Keratinocyte (primary cell): ENCODE measurements around the gene HOMER1. TPM values are rescaled to one million over a fixed set of nuclear protein-coding genes. Genes with fewer than 3 reads are reported as not detected.

Source experiments
- DNase-seq: peaks from one replicate; pipeline ENCODE4 v3.0.0-alpha.2; 2011; ENCODE audit warnings: low read depth, missing footprints, low spot score
- FAIRE-seq: peaks from 2 replicates; lab custom pipeline; 2011; peaks lifted over from hg19 to GRCh38; lab: Jason Lieb, UNC
- H2AFZ ChIP-seq: 2 replicates; pipeline ENCODE4 v1.6.0; 2012; ENCODE audit warnings: low read length, control low read depth, inconsistent platforms; ENCODE audit not compliant: control insufficient read depth
- H3K27ac ChIP-seq: 2 replicates; pipeline ENCODE4 v1.5.1; 2011; ENCODE audit warnings: low read length; ENCODE audit not compliant: control insufficient read depth, insufficient read depth
- H3K27me3 ChIP-seq: 3 replicates; pipeline ENCODE4 v1.6.0; 2011; ENCODE audit warnings: low read length; ENCODE audit not compliant: control insufficient read depth, insufficient read depth; ENCODE audit errors: extremely low read depth
- H3K36me3 ChIP-seq, 2 experiments: 2 replicates in 1 of 2; 3 replicates in 1 of 2; pipeline ENCODE4 v1.5.1; 2011; ENCODE audit warnings: low read length in 2 of 2, mild to moderate bottlenecking in 1 of 2; ENCODE audit not compliant: control insufficient read depth in 2 of 2, insufficient read depth in 2 of 2; ENCODE audit errors: extremely low read depth in 1 of 2
- H3K4me1 ChIP-seq: 3 replicates; pipeline ENCODE4 v1.5.1; 2011; ENCODE audit warnings: low read length; ENCODE audit not compliant: control insufficient read depth, insufficient read depth; ENCODE audit errors: extremely low read depth
- H3K4me2 ChIP-seq: 3 replicates; pipeline ENCODE4 v1.6.0; 2011; ENCODE audit warnings: low read depth, low read length; ENCODE audit not compliant: control insufficient read depth, insufficient read depth; ENCODE audit errors: extremely low read depth
- H3K4me3 ChIP-seq, 3 experiments: fragments of 200-600 bp in 1 of 3; sonication (generic) in 1 of 3; 2 replicates in 2 of 3; 3 replicates in 1 of 3; pipeline ENCODE4 v1.5.1; 2011 to 2016; ENCODE audit warnings: low read length in 3 of 3, mild to moderate bottlenecking in 3 of 3, control low read depth in 2 of 3, inconsistent platforms in 1 of 3, low read depth in 1 of 3, mixed read lengths in 1 of 3, mixed run types in 1 of 3, moderate library complexity in 1 of 3; ENCODE audit not compliant: control insufficient read depth in 2 of 3, insufficient read depth in 2 of 3; ENCODE audit errors: extremely low read depth in 1 of 3
- H3K79me2 ChIP-seq: 2 replicates; pipeline ENCODE4 v1.6.0; 2012; ENCODE audit warnings: low read length; ENCODE audit not compliant: control insufficient read depth, insufficient read depth
- H3K9ac ChIP-seq: 3 replicates; pipeline ENCODE4 v1.6.0; 2011; ENCODE audit warnings: low read length; ENCODE audit not compliant: control insufficient read depth, insufficient read depth; ENCODE audit errors: extremely low read depth
- H3K9me1 ChIP-seq: 3 replicates; pipeline ENCODE4 v1.6.0; 2011; ENCODE audit warnings: low read length; ENCODE audit not compliant: control insufficient read depth, insufficient read depth; ENCODE audit errors: extremely low read depth
- H3K9me3 ChIP-seq: 2 replicates; pipeline ENCODE4 v1.5.1; 2012; ENCODE audit warnings: low read depth, low read length; ENCODE audit not compliant: control insufficient read depth
- H4K20me1 ChIP-seq: 3 replicates; pipeline ENCODE4 v1.6.0; 2011; ENCODE audit warnings: low read length; ENCODE audit not compliant: control insufficient read depth, insufficient read depth; ENCODE audit errors: extremely low read depth
- EZH2 ChIP-seq: IDR thresholded peaks from one replicate; pipeline ENCODE4 v1.6.1; 2012; ENCODE audit warnings: inconsistent platforms, mild to moderate bottlenecking, low read length, moderate library complexity
- dilution Hi-C: fragments of 300-500 bp; cut with MboI; formaldehyde crosslinking; loops from one replicate; pipeline ENCODE4 v1.7.0; 2020; ENCODE audit warnings: low sequenced_read_pairs; ENCODE audit not compliant: extremely low pct_ligation_motif_present
- polyA plus RNA-seq, 5 experiments: library from polyadenylated mRNA; depleted of rRNA in 3 of 5; stranded (reverse) in 3 of 5; stranded (forward) in 1 of 5; unstranded in 1 of 5; fragments of >200 nt; gene quantifications; 1 replicate in 1 of 5; 2 replicates in 3 of 5; 3 replicates in 1 of 5; pipeline versions ENCODE4 v1.2.1 to v1.2.3, GENCODE V29; 2011 to 2012; ENCODE audit warnings: missing spikeins in 2 of 5, low read depth in 1 of 5, low replicate concordance in 1 of 5
- TF ChIP-seq, protein P1 (sequence below), 3 experiments: IDR thresholded peaks in 1 of 3; conservative IDR thresholded peaks in 1 of 3; optimal IDR thresholded peaks in 1 of 3; 2 replicates in 2 of 3; 3 replicates in 1 of 3; pipeline versions ENCODE3 to v1.5.1; 2011; ENCODE audit warnings: low read length in 3 of 3, mild to moderate bottlenecking in 3 of 3, moderate library complexity in 2 of 3, control low read depth in 1 of 3, inconsistent platforms in 1 of 3; ENCODE audit not compliant: insufficient read depth in 2 of 3; ENCODE audit errors: extremely low read depth in 1 of 3

Gene HOMER1
- polyA plus RNA-seq, 1 donor (not counting 4 experiments of a cell fraction or from before 2014, with no cell fraction given): 6.5 TPM

DNA sequence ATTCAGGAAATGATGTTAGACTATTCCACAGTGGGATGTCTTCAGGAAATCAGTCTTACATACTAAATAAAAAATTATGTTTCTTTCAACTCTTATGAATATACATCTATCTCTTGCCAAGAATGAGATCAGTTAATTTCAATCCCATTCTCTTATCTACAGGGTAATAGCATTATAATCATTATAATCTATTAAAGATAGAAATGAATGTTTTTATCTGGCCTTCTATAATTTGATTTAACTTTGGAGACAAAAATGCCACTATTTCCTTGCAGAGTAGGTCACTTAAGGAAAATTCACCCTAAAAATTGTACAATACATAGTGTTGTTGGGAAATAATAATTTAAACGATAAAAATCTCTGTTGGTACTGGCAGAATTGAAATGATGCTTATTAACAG lies 96.4 kb downstream of the HOMER1 start:
- H3K9ac ChIP-seq: no peak overlapping the region
- H2AFZ ChIP-seq: no peak overlapping the region
- no peak overlapping the region for H3K4me2 ChIP-seq
- no peaks in the 10 kb centered on the region for H3K9me3 ChIP-seq
- no peaks in the 10 kb centered on the region for H3K36me3 ChIP-seq
- H3K79me2 ChIP-seq: no peaks in the 10 kb centered on the region
- H3K4me3 ChIP-seq: no peak overlapping the region
- peaks cover 9% of the 10 kb centered on the region for H3K4me1 ChIP-seq
- H4K20me1 ChIP-seq: no peaks in the 10 kb centered on the region
- FAIRE-seq (no peak), DNase-seq (no peak)
- no peaks in the 10 kb centered on the region for H3K9me1 ChIP-seq
- H3K27me3 ChIP-seq: no peaks in the 10 kb centered on the region
- dilution Hi-C loops: no loop called here
- no peak overlapping the region for H3K27ac ChIP-seq
- TF ChIP-seq, protein P1, sequence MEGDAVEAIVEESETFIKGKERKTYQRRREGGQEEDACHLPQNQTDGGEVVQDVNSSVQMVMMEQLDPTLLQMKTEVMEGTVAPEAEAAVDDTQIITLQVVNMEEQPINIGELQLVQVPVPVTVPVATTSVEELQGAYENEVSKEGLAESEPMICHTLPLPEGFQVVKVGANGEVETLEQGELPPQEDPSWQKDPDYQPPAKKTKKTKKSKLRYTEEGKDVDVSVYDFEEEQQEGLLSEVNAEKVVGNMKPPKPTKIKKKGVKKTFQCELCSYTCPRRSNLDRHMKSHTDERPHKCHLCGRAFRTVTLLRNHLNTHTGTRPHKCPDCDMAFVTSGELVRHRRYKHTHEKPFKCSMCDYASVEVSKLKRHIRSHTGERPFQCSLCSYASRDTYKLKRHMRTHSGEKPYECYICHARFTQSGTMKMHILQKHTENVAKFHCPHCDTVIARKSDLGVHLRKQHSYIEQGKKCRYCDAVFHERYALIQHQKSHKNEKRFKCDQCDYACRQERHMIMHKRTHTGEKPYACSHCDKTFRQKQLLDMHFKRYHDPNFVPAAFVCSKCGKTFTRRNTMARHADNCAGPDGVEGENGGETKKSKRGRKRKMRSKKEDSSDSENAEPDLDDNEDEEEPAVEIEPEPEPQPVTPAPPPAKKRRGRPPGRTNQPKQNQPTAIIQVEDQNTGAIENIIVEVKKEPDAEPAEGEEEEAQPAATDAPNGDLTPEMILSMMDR (optimal IDR thresholded peaks at IDR 0.05 in 1 of 3, IDR thresholded peaks at IDR 0.05 in 1 of 3, conservative IDR thresholded peaks at IDR 0.05 in 1 of 3; ENCODE audit: extremely low read depth in 1 of 3, insufficient read depth in 2 of 3, low read length in 3 of 3): no peak
- TF ChIP-seq EZH2: no peak

GRCh38 chr5:79416499-79416898 lies 97.4 kb downstream of the HOMER1 start:
- FAIRE-seq: no peak
- Histone ChIP-seq H4K20me1 (no peaks in the 10 kb centered on the region), H3K4me3 (no peak overlapping the region), H3K9ac (no peak overlapping the region), H3K79me2 (no peaks in the 10 kb centered on the region), H3K4me1 (peaks cover 9% of the 10 kb centered on the region), H3K27ac (no peak overlapping the region), H3K9me3 (no peaks in the 10 kb centered on the region), H3K9me1 (no peaks in the 10 kb centered on the region), H3K27me3 (no peaks in the 10 kb centered on the region), H2AFZ (no peak overlapping the region), H3K4me2 (no peak overlapping the region), H3K36me3 (no peaks in the 10 kb centered on the region)
- TF ChIP-seq EZH2: no peak
- TF ChIP-seq, protein P1 (optimal IDR thresholded peaks at IDR 0.05 in 1 of 3, IDR thresholded peaks at IDR 0.05 in 1 of 3, conservative IDR thresholded peaks at IDR 0.05 in 1 of 3; ENCODE audit: extremely low read depth in 1 of 3, insufficient read depth in 2 of 3, low read length in 3 of 3): no peak
- no peak for DNase-seq
- dilution Hi-C loops: no loop called here
